K562 (cell line): ENCODE data around the gene ATG7. TPM values are rescaled to one million over a fixed set of nuclear protein-coding genes. Genes with fewer than 3 reads are reported as not detected.
A peak's percentile ranks its signal among the peaks of the same experiment; 100 is the strongest.

Experiments
- ATAC-seq: fragments of 200-7000 bp; cut with Tn5 transposase; 3 replicates; pipeline ENCODE4 v1.9.1; 2020; ENCODE audit warnings: moderate library complexity
- BruUV-seq: library from RNA; stranded (reverse); fragments of 400-500 nt; replicated peaks from 2 replicates; lab custom pipeline; 2021; lab: Mats Ljungman, UMichigan
- CTCF ChIA-PET: fragments of 300-600 bp; formaldehyde crosslinking; extraction: SDS; loops from one replicate; lab custom pipeline; 2021; ENCODE audit warnings: low intra/inter-chr PET ratio; lab: Yijun Ruan, JAX
- POLR2A ChIA-PET: fragments of 300-600, 350-650 bp; sonication (Branson Sonifier 250); formaldehyde crosslinking; extraction: SDS; loops from one replicate; lab custom pipeline; 2021; ENCODE audit warnings: antibody characterized with exemption, inconsistent platforms; lab: Yijun Ruan, JAX
- DNase-seq, 4 experiments: peaks; one replicate each; pipeline versions ENCODE4 v3.0.0 to v3.0.0-alpha.2; 2011 to 2018; ENCODE audit warnings: low spot score in 3 of 4, mixed read lengths in 3 of 4; ENCODE audit errors: extremely low read depth in 1 of 4
- FAIRE-seq: peaks from 2 replicates; lab custom pipeline; 2011; peaks lifted over from hg19 to GRCh38; lab: Jason Lieb, UNC
- H2AFZ ChIP-seq: 2 replicates; pipeline ENCODE4 v1.6.0; 2011; ENCODE audit warnings: low read depth, low read length, control low read depth, inconsistent platforms
- H3K27ac ChIP-seq: fragments of 200-600 bp; 3 replicates; pipeline ENCODE4 v1.8.0; 2011; ENCODE audit warnings: low read depth, mild to moderate bottlenecking, control low read depth, inconsistent platforms, low read length, moderate library complexity, mixed read lengths; ENCODE audit errors: extremely low read depth
- H3K27me3 ChIP-seq, 2 experiments: fragments of 300-600 bp in 1 of 2; 2 replicates in 1 of 2; 3 replicates in 1 of 2; pipeline versions ENCODE4 v1.6.0 to v1.8.0; 2011; ENCODE audit warnings: inconsistent platforms in 2 of 2, low read length in 2 of 2, mild to moderate bottlenecking in 1 of 2, mixed read lengths in 1 of 2, moderate library complexity in 1 of 2; ENCODE audit not compliant: control insufficient read depth in 2 of 2, insufficient read depth in 2 of 2
- H3K36me3 ChIP-seq: fragments of 300-600 bp; 3 replicates; pipeline ENCODE4 v1.8.0; 2011; ENCODE audit warnings: mild to moderate bottlenecking, low read length, inconsistent platforms; ENCODE audit not compliant: control insufficient read depth, insufficient read depth
- H3K4me1 ChIP-seq, 2 experiments: fragments of 200-600 bp in 1 of 2; replicated peaks in 1 of 2; 2 replicates in 1 of 2; 3 replicates in 1 of 2; pipeline versions ENCODE4 v1.5.1 to v1.8.0; 2011; ENCODE audit warnings: inconsistent platforms in 2 of 2, low read length in 2 of 2, mild to moderate bottlenecking in 1 of 2, mixed read lengths in 1 of 2, moderate library complexity in 1 of 2; ENCODE audit not compliant: control insufficient read depth in 2 of 2, insufficient read depth in 2 of 2
- H3K4me2 ChIP-seq: 2 replicates; pipeline ENCODE4 v1.6.1; 2011; ENCODE audit warnings: low read length, control low read depth, inconsistent platforms, mixed read lengths; ENCODE audit not compliant: insufficient read depth
- H3K4me3 ChIP-seq: fragments of 200-600 bp; sonication (generic), shearing (Covaris generic); 2 replicates; pipeline ENCODE4 v1.5.1; 2016; ENCODE audit warnings: control low read depth, inconsistent platforms
- H3K79me2 ChIP-seq: fragments of 200-600 bp; 3 replicates; pipeline ENCODE4 v1.8.0; 2011; ENCODE audit warnings: low read length, inconsistent platforms; ENCODE audit not compliant: control insufficient read depth, insufficient read depth
- H3K9ac ChIP-seq, 2 experiments: 2 replicates each; pipeline versions ENCODE4 v1.6.0 to v1.6.1; 2011; ENCODE audit warnings: low read depth in 2 of 2, low read length in 2 of 2, control low read depth in 1 of 2, inconsistent platforms in 1 of 2, mild to moderate bottlenecking in 1 of 2, mixed read lengths in 1 of 2; ENCODE audit not compliant: insufficient read depth in 1 of 2
- H3K9me1 ChIP-seq: one replicate; pipeline ENCODE4 v1.6.0; 2011; ENCODE audit warnings: inconsistent platforms, mild to moderate bottlenecking, low read length, moderate library complexity; ENCODE audit not compliant: control insufficient read depth, insufficient read depth
- H3K9me3 ChIP-seq: replicated peaks from 2 replicates; pipeline ENCODE4 v1.5.1; 2011; ENCODE audit warnings: low read depth, low read length, inconsistent platforms; ENCODE audit not compliant: control insufficient read depth, insufficient read depth
- H4K20me1 ChIP-seq: replicated peaks from 2 replicates; pipeline ENCODE4 v1.6.1; 2011; ENCODE audit warnings: low read length, inconsistent platforms, mixed read lengths; ENCODE audit not compliant: control insufficient read depth, insufficient read depth
- IFI16 ChIP-seq: fragments of 250-450 bp; sonication (Bioruptor Pico); IDR thresholded peaks from 2 replicates; pipeline ENCODE4 v2.1.2; 2022; ENCODE audit warnings: mild to moderate bottlenecking, inconsistent platforms
- IRF2 ChIP-seq: sonication (generic); formaldehyde crosslinking; IDR thresholded peaks from 2 replicates; pipeline ENCODE4 v1.8.1; 2022; ENCODE audit warnings: mild to moderate bottlenecking, missing genetic modification reagents
- NBN ChIP-seq: fragments of 450-650 bp; IDR thresholded peaks from 2 replicates; pipeline ENCODE4 v1.6.1; 2016; ENCODE audit warnings: low read depth, mild to moderate bottlenecking
- SRSF3 ChIP-seq: fragments of 200-400 bp; formaldehyde crosslinking; IDR thresholded peaks from 2 replicates; pipeline ENCODE4 v1.6.1; 2016; ENCODE audit warnings: mild to moderate bottlenecking, low read length, moderate library complexity; ENCODE audit not compliant: insufficient read depth
- WGBS: fragments of 100-300 bp; shearing (Covaris generic); methylation state at CpG from one replicate; pipeline ENCODE4 v1.1.6; 2016; ENCODE audit warnings: low coverage, mixed read lengths; ENCODE audit not compliant: insufficient coverage; ENCODE audit errors: missing lambda C conversion rate; 5-methylcytosine and 5-hydroxymethylcytosine counted together
- in situ Hi-C: fragments of 300-500 bp; cut with MboI; formaldehyde crosslinking; loops from 4 replicates; pipeline ENCODE4 v1.15.0; 2018; ENCODE audit warnings: inconsistent platforms, mixed read lengths
- intact Hi-C: fragments of 100-400 bp; cut with micrococcal nuclease; formaldehyde crosslinking; loops from 2 replicates; pipeline ENCODE4 v1.14.2; 2022
- polyA plus RNA-seq, 8 experiments: library from polyadenylated mRNA; depleted of rRNA in 4 of 8; stranded (reverse) in 5 of 8; unstranded in 3 of 8; fragments of >200 nt; fragmentation: Nextera tagmentation in 2 of 8; fragmentation: Illumina TruSeq in 1 of 8; extraction: Ambion mirVana in 2 of 8; extraction: Trizol in 1 of 8; gene quantifications; 2 replicates each; pipeline versions ENCODE4 v1.2.1 to v1.2.3, GENCODE V29; 2011 to 2014; ENCODE audit warnings: inconsistent platforms in 1 of 8, missing spikeins in 1 of 8
- total RNA-seq, 7 experiments: library from RNA; depleted of rRNA in 6 of 7; stranded (reverse); fragments of >200 nt in 6 of 7; fragmentation: Illumina TruSeq in 2 of 7; extraction: Trizol in 2 of 7; gene quantifications; 2 replicates each; pipeline versions ENCODE4 v1.2.1 to v1.2.3, GENCODE V29; 2011 to 2021; ENCODE audit warnings: low replicate concordance in 1 of 7
- TF ChIP-seq, protein P1 (sequence below): fragments of 450-650 bp; IDR thresholded peaks from 2 replicates; pipeline ENCODE4 v1.6.1; 2016; ENCODE audit warnings: mild to moderate bottlenecking, moderate library complexity

ATG7 gene
- total and polyA plus RNA-seq, 9 of the 15 experiments (the other 6 are each of a cell fraction or from before 2014, with no cell fraction given) = 18.3 to 45.3 (median 33.6) TPM

- H3K79me2 ChIP-seq = no peaks in the 10 kb centered on the region
- no TSS peak for BruUV-seq
- ChIA-PET POLR2A (interaction anchor here (0.7 to 1.2 kb wide), 2 partner anchors 21 to 48 kb away, joined by 3 to 4 read pairs; partner anchors contain the start of gene ATG7), CTCF (no interaction called here)
- no peak overlapping the region for H3K27ac ChIP-seq
- no peaks in the 10 kb centered on the region for H3K9me1 ChIP-seq
- H3K4me2 ChIP-seq = no peak overlapping the region
- H3K27me3 ChIP-seq = peaks cover 11 to 26% of the 10 kb centered on the region in 2 experiments
- 11% methylated on average over 3 of the region's 3 CpGs for WGBS
- no peak overlapping the region for H3K4me3 ChIP-seq
- H3K4me1 ChIP-seq = peaks cover 0 to 3% of the 10 kb centered on the region in 2 experiments; a peak in 2 of 5 replicates
- FAIRE-seq = no peak
- TF ChIP-seq SRSF3 (no peak), IFI16 (CRISPR knock-in tag) (no peak), IRF2 (CRISPR knock-in tag) (no peak), NBN (no peak)
- TF ChIP-seq, protein P1, sequence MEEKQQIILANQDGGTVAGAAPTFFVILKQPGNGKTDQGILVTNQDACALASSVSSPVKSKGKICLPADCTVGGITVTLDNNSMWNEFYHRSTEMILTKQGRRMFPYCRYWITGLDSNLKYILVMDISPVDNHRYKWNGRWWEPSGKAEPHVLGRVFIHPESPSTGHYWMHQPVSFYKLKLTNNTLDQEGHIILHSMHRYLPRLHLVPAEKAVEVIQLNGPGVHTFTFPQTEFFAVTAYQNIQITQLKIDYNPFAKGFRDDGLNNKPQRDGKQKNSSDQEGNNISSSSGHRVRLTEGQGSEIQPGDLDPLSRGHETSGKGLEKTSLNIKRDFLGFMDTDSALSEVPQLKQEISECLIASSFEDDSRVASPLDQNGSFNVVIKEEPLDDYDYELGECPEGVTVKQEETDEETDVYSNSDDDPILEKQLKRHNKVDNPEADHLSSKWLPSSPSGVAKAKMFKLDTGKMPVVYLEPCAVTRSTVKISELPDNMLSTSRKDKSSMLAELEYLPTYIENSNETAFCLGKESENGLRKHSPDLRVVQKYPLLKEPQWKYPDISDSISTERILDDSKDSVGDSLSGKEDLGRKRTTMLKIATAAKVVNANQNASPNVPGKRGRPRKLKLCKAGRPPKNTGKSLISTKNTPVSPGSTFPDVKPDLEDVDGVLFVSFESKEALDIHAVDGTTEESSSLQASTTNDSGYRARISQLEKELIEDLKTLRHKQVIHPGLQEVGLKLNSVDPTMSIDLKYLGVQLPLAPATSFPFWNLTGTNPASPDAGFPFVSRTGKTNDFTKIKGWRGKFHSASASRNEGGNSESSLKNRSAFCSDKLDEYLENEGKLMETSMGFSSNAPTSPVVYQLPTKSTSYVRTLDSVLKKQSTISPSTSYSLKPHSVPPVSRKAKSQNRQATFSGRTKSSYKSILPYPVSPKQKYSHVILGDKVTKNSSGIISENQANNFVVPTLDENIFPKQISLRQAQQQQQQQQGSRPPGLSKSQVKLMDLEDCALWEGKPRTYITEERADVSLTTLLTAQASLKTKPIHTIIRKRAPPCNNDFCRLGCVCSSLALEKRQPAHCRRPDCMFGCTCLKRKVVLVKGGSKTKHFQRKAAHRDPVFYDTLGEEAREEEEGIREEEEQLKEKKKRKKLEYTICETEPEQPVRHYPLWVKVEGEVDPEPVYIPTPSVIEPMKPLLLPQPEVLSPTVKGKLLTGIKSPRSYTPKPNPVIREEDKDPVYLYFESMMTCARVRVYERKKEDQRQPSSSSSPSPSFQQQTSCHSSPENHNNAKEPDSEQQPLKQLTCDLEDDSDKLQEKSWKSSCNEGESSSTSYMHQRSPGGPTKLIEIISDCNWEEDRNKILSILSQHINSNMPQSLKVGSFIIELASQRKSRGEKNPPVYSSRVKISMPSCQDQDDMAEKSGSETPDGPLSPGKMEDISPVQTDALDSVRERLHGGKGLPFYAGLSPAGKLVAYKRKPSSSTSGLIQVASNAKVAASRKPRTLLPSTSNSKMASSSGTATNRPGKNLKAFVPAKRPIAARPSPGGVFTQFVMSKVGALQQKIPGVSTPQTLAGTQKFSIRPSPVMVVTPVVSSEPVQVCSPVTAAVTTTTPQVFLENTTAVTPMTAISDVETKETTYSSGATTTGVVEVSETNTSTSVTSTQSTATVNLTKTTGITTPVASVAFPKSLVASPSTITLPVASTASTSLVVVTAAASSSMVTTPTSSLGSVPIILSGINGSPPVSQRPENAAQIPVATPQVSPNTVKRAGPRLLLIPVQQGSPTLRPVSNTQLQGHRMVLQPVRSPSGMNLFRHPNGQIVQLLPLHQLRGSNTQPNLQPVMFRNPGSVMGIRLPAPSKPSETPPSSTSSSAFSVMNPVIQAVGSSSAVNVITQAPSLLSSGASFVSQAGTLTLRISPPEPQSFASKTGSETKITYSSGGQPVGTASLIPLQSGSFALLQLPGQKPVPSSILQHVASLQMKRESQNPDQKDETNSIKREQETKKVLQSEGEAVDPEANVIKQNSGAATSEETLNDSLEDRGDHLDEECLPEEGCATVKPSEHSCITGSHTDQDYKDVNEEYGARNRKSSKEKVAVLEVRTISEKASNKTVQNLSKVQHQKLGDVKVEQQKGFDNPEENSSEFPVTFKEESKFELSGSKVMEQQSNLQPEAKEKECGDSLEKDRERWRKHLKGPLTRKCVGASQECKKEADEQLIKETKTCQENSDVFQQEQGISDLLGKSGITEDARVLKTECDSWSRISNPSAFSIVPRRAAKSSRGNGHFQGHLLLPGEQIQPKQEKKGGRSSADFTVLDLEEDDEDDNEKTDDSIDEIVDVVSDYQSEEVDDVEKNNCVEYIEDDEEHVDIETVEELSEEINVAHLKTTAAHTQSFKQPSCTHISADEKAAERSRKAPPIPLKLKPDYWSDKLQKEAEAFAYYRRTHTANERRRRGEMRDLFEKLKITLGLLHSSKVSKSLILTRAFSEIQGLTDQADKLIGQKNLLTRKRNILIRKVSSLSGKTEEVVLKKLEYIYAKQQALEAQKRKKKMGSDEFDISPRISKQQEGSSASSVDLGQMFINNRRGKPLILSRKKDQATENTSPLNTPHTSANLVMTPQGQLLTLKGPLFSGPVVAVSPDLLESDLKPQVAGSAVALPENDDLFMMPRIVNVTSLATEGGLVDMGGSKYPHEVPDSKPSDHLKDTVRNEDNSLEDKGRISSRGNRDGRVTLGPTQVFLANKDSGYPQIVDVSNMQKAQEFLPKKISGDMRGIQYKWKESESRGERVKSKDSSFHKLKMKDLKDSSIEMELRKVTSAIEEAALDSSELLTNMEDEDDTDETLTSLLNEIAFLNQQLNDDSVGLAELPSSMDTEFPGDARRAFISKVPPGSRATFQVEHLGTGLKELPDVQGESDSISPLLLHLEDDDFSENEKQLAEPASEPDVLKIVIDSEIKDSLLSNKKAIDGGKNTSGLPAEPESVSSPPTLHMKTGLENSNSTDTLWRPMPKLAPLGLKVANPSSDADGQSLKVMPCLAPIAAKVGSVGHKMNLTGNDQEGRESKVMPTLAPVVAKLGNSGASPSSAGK = peak; percentile 31; the same call in 1 of the 2 replicates
- no peaks in the 10 kb centered on the region for H4K20me1 ChIP-seq
- H3K9me3 ChIP-seq = no peaks in the 10 kb centered on the region; the same call in 1 of the 2 replicates
- no peak for ATAC-seq
- no peak overlapping the region for H3K9ac ChIP-seq
- intact Hi-C loops = no loop called here
- in situ Hi-C loops = no loop called here
- H3K36me3 ChIP-seq = no peaks in the 10 kb centered on the region
- no peak for DNase-seq
- no peak overlapping the region for H2AFZ ChIP-seq
Measured at GRCh38 chr3:11224010-11224409, 48.2 kb upstream of the ATG7 start.
